Liver (tissue), 9 donors: ENCODE data around the gene BCR. TPM values are rescaled to one million over a fixed set of nuclear protein-coding genes. Genes with fewer than 3 reads are reported as not detected.
A peak's percentile ranks its signal among the peaks of the same experiment; 100 is the strongest.

Experiments used
- DNase-seq: peaks from one replicate; pipeline ENCODE4 v3.0.0-alpha.2; 2017; ENCODE audit warnings: low spot score
- H3K27ac ChIP-seq, 2 donors: one replicate each; pipeline ENCODE4 v1.7.0; 2013; ENCODE audit warnings: inconsistent platforms in 2 of 2, low read length in 2 of 2, control low read depth in 1 of 2, low read depth in 1 of 2, mild to moderate bottlenecking in 1 of 2
- H3K27me3 ChIP-seq, 4 donors: one replicate each; pipeline versions ENCODE4 v1.6.1 to v1.7.0; 2013; ENCODE audit warnings: low read length in 3 of 4, inconsistent platforms in 1 of 4, mild to moderate bottlenecking in 1 of 4, moderate library complexity in 1 of 4; ENCODE audit not compliant: control insufficient read depth in 4 of 4, insufficient read depth in 4 of 4
- H3K36me3 ChIP-seq, 4 donors: one replicate each; pipeline versions ENCODE4 v1.6.1 to v1.7.0; 2013; ENCODE audit warnings: low read length in 3 of 4, mild to moderate bottlenecking in 3 of 4, low read depth in 1 of 4, moderate library complexity in 1 of 4; ENCODE audit not compliant: control insufficient read depth in 4 of 4, insufficient read depth in 3 of 4
- H3K4me1 ChIP-seq, 4 donors: one replicate each; pipeline versions ENCODE4 v1.6.1 to v1.7.0; 2013; ENCODE audit warnings: low read length in 3 of 4, mild to moderate bottlenecking in 3 of 4, moderate library complexity in 1 of 4; ENCODE audit not compliant: control insufficient read depth in 4 of 4, insufficient read depth in 4 of 4
- H3K4me3 ChIP-seq, 3 donors: one replicate each; pipeline versions ENCODE4 v1.6.1 to v1.7.0; 2013; ENCODE audit warnings: low read length in 3 of 3, control low read depth in 1 of 3, low read depth in 1 of 3, mild to moderate bottlenecking in 1 of 3
- H3K9ac ChIP-seq, 2 donors: one replicate each; pipeline ENCODE4 v1.7.0; 2013; ENCODE audit warnings: low read length in 2 of 2, mild to moderate bottlenecking in 2 of 2, moderate library complexity in 2 of 2, control low read depth in 1 of 2, low read depth in 1 of 2
- H3K9me3 ChIP-seq, 4 donors: one replicate each; pipeline versions ENCODE4 v1.6.1 to v1.7.0; 2013; ENCODE audit warnings: low read length in 3 of 4; ENCODE audit not compliant: control insufficient read depth in 4 of 4
- ATF3 ChIP-seq: IDR thresholded peaks from 2 replicates; pipeline ENCODE4 v1.6.1; 2016; ENCODE audit warnings: antibody characterized with exemption
- CTCF ChIP-seq: fragments of 150-350 bp; IDR thresholded peaks from 2 replicates; pipeline ENCODE4 v1.5.1; 2017; ENCODE audit warnings: improper control_type of control experiment, low read depth, low read length; ENCODE audit not compliant: missing input control
- EGR1 ChIP-seq, 2 donors: IDR thresholded peaks; 2 replicates each; pipeline ENCODE4 v1.6.1; 2016 to 2018; ENCODE audit warnings: antibody characterized with exemption in 2 of 2, low read depth in 2 of 2
- FOXA1 ChIP-seq: IDR thresholded peaks from 2 replicates; pipeline ENCODE4 v1.6.1; 2016; ENCODE audit warnings: antibody characterized with exemption
- FOXA2 ChIP-seq: IDR thresholded peaks from 2 replicates; pipeline ENCODE4 v1.6.1; 2016; ENCODE audit warnings: antibody characterized with exemption
- GABPA ChIP-seq, 2 donors: IDR thresholded peaks in 1 of 2; conservative IDR thresholded peaks in 1 of 2; 2 replicates each; pipeline ENCODE4 v1.6.1; 2016; ENCODE audit warnings: antibody characterized with exemption in 2 of 2, mild to moderate bottlenecking in 1 of 2, moderate library complexity in 1 of 2
- HNF4A ChIP-seq, 2 donors: conservative IDR thresholded peaks; 2 replicates each; pipeline ENCODE4 v1.6.1; 2016; ENCODE audit warnings: antibody characterized with exemption in 2 of 2, mild to moderate bottlenecking in 2 of 2
- HNF4G ChIP-seq: IDR thresholded peaks from 2 replicates; pipeline ENCODE4 v1.6.1; 2016; ENCODE audit warnings: antibody characterized with exemption
- JUND ChIP-seq, 2 donors: IDR thresholded peaks; 2 replicates each; pipeline ENCODE4 v1.6.1; 2016; ENCODE audit warnings: antibody characterized with exemption in 2 of 2
- MAX ChIP-seq: IDR thresholded peaks from 2 replicates; pipeline ENCODE4 v1.6.1; 2016; ENCODE audit warnings: antibody characterized with exemption
- RAD21 ChIP-seq, 2 donors: IDR thresholded peaks; 2 replicates each; pipeline ENCODE4 v1.6.1; 2016; ENCODE audit warnings: antibody characterized with exemption in 2 of 2, mild to moderate bottlenecking in 2 of 2
- RXRA ChIP-seq, 2 donors: IDR thresholded peaks; 2 replicates each; pipeline ENCODE4 v1.6.1; 2017 to 2018; ENCODE audit warnings: antibody characterized with exemption in 2 of 2, mild to moderate bottlenecking in 1 of 2
- SP1 ChIP-seq: IDR thresholded peaks from 2 replicates; pipeline ENCODE4 v1.6.1; 2018; ENCODE audit warnings: antibody characterized with exemption, mild to moderate bottlenecking
- TAF1 ChIP-seq: conservative IDR thresholded peaks from 2 replicates; pipeline ENCODE4 v1.6.1; 2016; ENCODE audit warnings: antibody characterized with exemption, mild to moderate bottlenecking
- YY1 ChIP-seq: IDR thresholded peaks from 2 replicates; pipeline ENCODE4 v1.6.1; 2016; ENCODE audit warnings: antibody characterized with exemption, mild to moderate bottlenecking
- WGBS: extraction: QIAGEN DNeasy Blood & Tissue Kit; methylation state at CpG from one replicate; pipeline ENCODE4 v1.1.7; 2013; 5-methylcytosine and 5-hydroxymethylcytosine counted together
- polyA plus RNA-seq, 2 donors: library from polyadenylated mRNA; stranded (reverse) in 1 of 2; unstranded in 1 of 2; fragments of 200-250 nt in 1 of 2; fragments of >200 nt in 1 of 2; fragmentation: Nextera tagmentation in 1 of 2; extraction: Ambion mirVana in 1 of 2; gene quantifications; one replicate each; pipeline versions ENCODE4 v1.2.1 to v1.2.3, GENCODE V29; 2013 to 2015
- total RNA-seq, 2 donors: library from RNA; depleted of rRNA; stranded (reverse); fragments of >200 nt; gene quantifications; one replicate each; pipeline ENCODE4 v1.2.3, GENCODE V29; 2014
- donor health status: healthy.
- donor health status: healthy.
- donor health status: healthy.
- donor health status: healthy.
- donor health status: healthy.

The BCR gene
- total and polyA plus RNA-seq, 4 donors = 7.4 to 35.6 (median 18.3) TPM

GRCh38 chr22:23156286-23156685, 24.0 kb upstream of the BCR start:
- Histone ChIP-seq H3K9ac (peak overlapping the region in 1 of 2 donors; percentile 21), H3K27ac (no peak overlapping the region), H3K9me3 (no peaks in the 10 kb centered on the region), H3K4me3 (no peak overlapping the region), H3K4me1 (peaks cover 0 to 8% (median 5%) of the 10 kb centered on the region in 4 donors), H3K36me3 (no peaks in the 10 kb centered on the region), H3K27me3 (no peaks in the 10 kb centered on the region)
- TF ChIP-seq SP1 (no peak), YY1 (no peak), TAF1 (no peak), MAX (no peak), FOXA2 (no peak), HNF4G (no peak), CTCF (no peak), ATF3 (no peak), FOXA1 (no peak), RXRA (IDR thresholded peaks at IDR 0.05) (no peak), HNF4A (conservative IDR thresholded peaks at IDR 0.05) (no peak), EGR1 (IDR thresholded peaks at IDR 0.05; ENCODE audit: low read depth in 2 of 2) (no peak)
- DNase-seq = no peak
- 70% methylated on average over 8 of the region's 8 CpGs for WGBS

- WGBS = 87% methylated on average over 22 of the region's 22 CpGs
- Histone ChIP-seq H3K36me3 (no peaks in the 10 kb centered on the region), H3K9ac (no peak overlapping the region), H3K27ac (no peak overlapping the region), H3K4me1 (peaks cover 0 to 10% (median 6%) of the 10 kb centered on the region in 4 donors), H3K27me3 (no peaks in the 10 kb centered on the region), H3K9me3 (no peaks in the 10 kb centered on the region), H3K4me3 (no peak overlapping the region)
- TF ChIP-seq HNF4G (no peak), GABPA (IDR thresholded peaks at IDR 0.05 in 1 of 2, conservative IDR thresholded peaks at IDR 0.05 in 1 of 2) (no peak), MAX (no peak), JUND (IDR thresholded peaks at IDR 0.05) (no peak), RAD21 (IDR thresholded peaks at IDR 0.05) (no peak), EGR1 (IDR thresholded peaks at IDR 0.05; ENCODE audit: low read depth in 2 of 2) (no peak), SP1 (no peak), TAF1 (no peak), FOXA2 (no peak), RXRA (IDR thresholded peaks at IDR 0.05) (no peak), YY1 (no peak), HNF4A (conservative IDR thresholded peaks at IDR 0.05) (no peak)
- DNase-seq = no peak
Measured at GRCh38 chr22:23157560-23158515, 22.5 kb upstream of the BCR start.
